Pons (tissue), 1 donor: ENCODE data around the gene SEC14L2.
A peak's percentile ranks its signal among the peaks of the same experiment; 100 is the strongest.
"Not testable (repeated sequence)": the region's sequence is repeated elsewhere in the genome, so short reads cannot be mapped to it uniquely, and the experiment has no call there.

Experiments
- DNase-seq: peaks from one replicate; pipeline ENCODE4 v3.0.0-alpha.2; 2016; ENCODE audit warnings: low spot score

SEC14L2 gene

GRCh38 chr22:30426388-30427353 lies 29.9 kb downstream of the SEC14L2 start:
- peak; percentile 58 for DNase-seq

DNA sequence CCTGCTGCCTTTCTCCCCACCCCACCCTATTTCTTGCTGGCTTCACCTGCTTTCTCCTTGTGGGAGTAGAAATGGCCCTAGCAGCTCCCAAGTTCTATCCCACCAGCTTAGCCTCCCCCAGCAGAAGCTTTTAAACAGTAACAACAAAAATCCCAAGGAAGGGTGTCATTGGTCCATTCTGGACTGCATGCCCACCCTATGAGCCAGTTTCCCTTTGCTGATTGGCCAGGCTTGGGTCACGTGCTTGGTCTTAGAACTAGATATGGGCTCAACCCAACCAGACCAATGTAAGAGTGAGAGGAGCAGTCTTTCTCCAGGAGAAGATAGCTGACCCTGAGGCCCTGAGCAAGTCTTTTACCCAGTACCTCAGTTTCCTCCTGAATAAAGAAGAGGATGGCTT lies 31.1 kb downstream of the SEC14L2 start:
- no peak for DNase-seq

- DNase-seq = no peak
Observed at GRCh38 chr22:30429887-30430286, 33.1 kb downstream of the SEC14L2 start.

DNA sequence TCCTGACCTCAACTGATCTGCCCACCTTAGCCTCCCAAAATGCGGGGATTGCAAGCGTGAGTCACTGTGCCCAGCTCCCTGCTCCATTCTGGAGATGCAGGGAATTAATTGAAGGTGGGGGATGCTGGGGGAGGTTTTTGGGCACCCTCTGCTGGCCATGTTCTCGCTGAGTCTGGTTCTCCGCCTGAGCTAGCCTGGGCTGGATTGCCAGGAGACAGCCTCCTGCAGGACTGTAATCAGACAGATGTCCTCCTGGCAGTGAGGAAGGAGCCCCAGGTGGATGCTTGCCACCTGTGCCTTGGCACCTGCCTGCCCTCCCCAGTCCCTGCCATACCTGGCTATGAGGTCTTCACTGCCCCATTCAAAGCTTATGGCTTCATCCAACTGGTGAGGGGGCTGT lies 34.1 kb downstream of the SEC14L2 start:
- no peak for DNase-seq

- no peak for DNase-seq
Observed at GRCh38 chr22:30432096-30432495, 35.3 kb downstream of the SEC14L2 start.

GRCh38 chr22:30432520-30432919 lies 35.7 kb downstream of the SEC14L2 start:
- no peak for DNase-seq

DNA sequence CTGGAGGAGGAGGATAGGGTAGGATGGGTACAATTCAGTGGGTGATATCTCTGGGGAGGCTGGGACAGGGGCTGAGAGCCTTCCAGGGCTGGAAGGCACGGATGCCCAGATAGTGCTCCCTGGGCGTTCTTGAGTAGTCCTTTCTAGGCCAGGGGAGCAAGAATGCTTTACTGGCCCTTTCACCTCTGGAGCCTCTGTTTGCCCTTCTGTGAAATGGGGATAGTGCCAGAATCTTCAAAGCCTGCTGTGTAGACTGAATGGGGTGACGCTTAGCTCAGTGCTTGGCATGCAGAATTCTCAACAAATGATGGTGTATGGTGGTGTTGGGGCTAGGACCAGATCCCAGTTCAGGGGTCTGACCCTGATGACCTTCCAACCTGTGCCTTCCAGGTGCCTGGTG lies 36.4 kb downstream of the SEC14L2 start:
- DNase-seq = no peak

- DNase-seq = no peak
Observed at GRCh38 chr22:30433773-30434172, 37.0 kb downstream of the SEC14L2 start.

- DNase-seq = no peak
Observed at GRCh38 chr22:30434843-30435242, 38.0 kb downstream of the SEC14L2 start.

DNA sequence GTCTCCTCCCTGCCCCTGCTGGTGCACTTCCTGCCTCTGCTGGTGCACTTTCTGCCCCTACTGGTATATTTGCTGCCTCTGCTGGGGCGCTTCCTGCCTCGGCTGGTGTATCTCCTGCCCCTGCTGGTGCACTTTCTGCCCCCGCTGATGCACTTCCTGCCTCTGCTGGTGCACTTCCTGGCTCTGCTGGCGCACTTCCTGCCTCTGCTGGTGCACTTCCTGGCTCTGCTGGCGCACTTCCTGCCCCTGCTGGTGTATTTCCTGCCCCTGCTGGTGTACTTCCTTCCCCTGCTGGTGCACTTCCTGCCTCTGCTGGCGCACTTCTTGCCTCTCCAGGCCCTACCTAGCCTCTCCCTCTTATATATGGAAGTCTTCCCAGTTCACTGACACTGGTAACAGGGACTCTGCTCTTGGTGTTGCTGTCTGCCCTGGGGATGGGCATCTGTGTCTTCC lies 38.9 kb downstream of the SEC14L2 start:
- no peak for DNase-seq

GRCh38 chr22:30436196-30436595 lies 39.4 kb downstream of the SEC14L2 start:
- DNase-seq = no peak

DNA sequence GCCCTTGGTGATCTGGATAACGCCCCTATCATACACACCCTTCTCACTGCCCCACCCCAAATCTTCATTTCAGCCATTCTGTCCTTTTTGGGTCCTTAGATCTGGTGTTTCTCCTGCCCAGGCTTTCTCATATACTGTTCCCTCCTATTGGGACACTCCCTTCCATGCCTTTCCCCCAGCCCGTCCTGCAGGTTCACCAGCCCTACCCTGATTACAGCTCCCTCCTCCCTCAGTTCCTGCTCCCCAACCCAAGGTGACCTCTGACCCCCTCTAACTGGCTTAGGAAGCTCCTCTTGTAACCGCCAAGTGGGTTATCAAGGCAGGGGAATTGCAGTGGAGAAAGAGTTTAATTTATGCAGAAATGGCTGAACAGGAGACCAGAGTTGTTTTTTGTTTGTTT lies 41.7 kb downstream of the SEC14L2 start:
- no peak for DNase-seq

- no peak for DNase-seq
Observed at GRCh38 chr22:30439226-30439625, 42.4 kb downstream of the SEC14L2 start.

GRCh38 chr22:30439836-30440235 lies 43.0 kb downstream of the SEC14L2 start:
- DNase-seq = no peak

DNA sequence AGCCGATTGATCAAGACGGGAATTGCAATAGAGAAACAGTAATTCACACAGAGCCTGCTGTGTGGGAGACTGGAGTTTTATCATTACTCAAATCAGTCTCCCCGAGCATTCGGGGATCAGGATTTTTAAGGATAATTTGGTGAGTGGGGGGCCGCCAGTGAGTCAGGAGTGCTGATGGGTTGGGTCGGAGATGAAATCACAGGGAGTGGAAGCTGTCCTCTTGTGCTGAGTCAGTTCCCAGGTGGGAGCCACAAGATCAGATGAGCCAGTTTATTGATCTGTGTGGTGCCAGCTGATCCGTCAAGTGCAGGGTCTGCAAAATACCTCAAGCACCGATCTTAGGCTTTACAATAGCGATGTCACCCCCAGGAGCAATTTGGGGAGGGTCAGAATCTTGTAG lies 44.3 kb downstream of the SEC14L2 start:
- DNase-seq = no peak

DNA sequence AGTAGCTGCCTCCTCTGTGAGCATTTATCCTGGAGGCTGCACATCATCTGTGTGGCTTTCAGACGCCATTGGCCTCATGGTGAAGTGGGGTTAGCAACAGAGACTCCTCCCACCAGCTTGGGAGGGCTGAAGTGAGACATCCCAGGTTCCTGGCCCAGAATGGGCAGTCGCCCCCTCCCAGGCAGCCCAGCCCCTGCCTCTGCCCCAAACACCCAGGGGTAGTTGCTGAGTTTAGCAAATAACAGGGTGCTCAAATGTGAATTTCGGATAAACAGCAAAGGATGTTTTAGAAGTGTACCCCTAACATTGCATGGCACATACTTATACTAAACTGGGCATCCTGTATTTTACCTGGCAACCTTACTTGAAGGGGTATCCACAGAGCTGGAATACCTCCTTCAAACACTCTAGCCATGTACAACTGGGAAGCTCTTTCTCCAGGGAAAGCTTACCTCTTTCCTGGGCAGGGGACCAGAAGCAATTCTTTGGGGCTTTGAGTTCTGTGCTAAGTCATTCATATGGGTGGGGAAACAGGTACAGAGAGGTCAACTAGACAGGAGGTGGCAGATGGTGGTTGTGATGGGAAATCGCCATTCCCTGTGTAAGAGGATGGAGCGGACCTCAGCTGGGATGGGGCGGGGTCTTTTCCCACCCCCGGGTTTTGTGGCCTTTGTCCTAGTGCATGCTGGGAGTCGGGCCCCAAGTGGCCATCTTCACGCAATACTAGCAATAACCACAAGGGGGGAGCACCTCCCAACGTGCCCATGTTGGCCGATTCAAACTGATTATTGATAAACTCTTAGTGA lies 48.0 kb downstream of the SEC14L2 start:
- peak; percentile 49 for DNase-seq

DNA sequence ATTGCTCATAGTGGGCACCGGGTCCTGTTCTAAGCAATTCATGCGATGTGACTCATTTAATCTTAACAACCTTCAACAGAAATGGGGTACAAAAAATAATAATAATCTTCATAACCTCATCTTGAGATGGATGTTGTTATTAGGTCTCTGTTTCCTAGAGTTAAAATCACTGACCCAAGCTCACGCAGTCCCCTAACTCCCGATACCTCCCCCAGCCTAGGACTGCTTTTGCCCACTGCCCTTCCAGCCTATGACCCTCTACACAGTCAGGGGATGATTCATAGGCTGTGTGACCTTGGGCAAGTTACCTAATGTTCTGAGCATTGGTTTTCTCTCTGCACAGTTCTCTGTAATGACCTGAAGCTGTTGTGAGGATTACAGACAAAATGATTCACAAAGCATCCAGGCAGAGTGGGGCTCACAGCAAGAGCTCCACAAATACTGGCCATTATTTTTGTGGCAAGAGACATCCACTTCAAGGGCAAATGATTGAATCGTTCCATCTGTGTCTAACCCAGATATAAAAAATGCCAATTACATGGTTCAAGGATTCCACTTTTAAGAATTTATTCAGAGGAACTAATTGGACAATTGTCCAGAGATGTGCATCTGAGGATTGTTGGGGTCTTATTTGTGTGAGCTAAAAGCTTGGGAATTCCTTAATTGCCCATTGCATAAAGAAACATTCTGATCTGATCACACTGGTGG lies 48.8 kb downstream of the SEC14L2 start:
- DNase-seq = no peak

DNA sequence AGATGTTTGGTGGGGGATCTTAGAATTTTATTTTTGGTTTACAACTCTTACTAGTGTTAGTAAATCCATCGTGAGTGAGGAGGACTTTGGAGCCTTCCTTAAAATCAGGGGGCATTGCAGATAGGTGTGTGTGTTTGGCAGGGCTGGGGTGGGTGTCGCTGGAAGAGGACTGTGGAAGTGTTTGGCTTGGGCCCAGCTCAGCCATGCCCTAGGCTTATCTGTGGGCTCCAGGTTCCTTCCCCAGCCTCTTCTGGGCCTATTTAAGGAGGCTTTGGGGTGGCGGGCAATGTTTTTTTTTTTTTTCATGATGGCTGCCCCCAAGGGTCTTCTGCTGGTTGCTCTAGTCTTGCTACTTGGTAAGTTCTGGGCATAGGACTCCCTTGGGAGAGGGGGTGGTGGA lies 50.8 kb downstream of the SEC14L2 start:
- DNase-seq = no peak

DNA sequence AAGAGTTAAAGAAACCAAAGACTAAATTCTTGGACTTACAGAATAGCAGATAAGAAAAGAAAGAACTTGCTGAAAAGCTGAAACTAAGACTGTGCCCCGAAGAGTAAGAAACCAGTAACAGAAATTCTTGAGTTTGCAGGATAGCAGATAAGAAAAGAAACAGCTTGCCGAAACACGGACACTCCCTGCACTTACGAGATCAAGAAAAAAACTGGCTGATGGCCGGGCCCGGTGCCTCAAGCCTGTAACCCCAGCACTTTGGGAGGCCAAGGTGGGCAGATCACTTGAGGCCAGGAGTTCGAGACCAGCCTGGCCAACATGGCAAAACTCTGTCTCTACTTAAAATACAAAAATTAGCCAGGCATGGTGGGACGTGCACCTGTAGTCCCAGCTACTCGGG lies 54.7 kb downstream of the SEC14L2 start:
- DNase-seq = not testable (repeated sequence)

- DNase-seq = no peak
Observed at GRCh38 chr22:30452861-30453260, 56.0 kb downstream of the SEC14L2 start.

DNA sequence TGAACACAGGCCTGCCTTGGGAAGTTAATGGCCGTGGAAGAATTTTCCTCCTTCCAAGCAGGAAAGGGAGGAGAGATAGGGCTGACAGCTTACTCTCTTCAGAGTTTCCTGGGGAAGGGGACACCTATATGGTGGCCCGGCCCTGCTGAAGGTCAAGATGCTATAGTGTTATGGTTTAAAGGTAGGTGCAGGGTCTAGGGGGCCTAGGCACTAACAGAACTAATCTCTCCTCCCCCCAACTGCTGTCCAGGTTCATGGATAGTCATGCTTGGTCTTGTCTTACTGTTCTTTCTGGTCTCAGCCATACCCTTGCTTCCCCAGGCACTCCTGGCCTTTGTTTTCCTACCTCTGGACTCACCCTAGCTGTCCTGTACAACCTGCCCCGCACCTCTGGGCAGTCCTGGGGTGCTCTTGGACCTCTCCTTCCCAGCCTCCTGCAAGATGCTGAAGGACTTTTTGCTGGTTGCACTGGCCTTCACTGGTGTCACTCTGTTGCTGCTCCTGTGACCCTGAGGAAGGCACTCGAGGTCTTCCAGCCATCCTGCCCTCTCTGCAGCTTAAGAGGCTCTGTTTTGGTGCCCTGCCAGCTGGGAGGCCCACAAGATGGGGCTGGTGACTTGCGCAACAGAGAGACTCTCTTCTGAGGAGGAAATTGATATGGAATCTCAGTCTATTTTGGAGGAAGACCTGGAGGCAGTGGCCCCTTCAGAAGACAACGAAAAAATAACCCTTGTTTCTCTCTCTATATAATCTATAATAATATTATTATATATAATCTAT lies 57.1 kb downstream of the SEC14L2 start:
- DNase-seq = no peak
